T-cell (primary cell): Measurements from ENCODE around the gene APRT. TPM values are rescaled to one million over a fixed set of nuclear protein-coding genes. Genes with fewer than 3 reads are reported as not detected.

Source experiments
- ATAC-seq, 4 experiments: fragments of 200-7000 bp in 3 of 4; fragments of 150-1000 bp in 1 of 4; cut with Tn5 transposase; replicated peaks in 1 of 4; 1 replicate in 3 of 4; 2 replicates in 1 of 4; pipeline ENCODE4 v1.10.0; 2021; ENCODE audit warnings: moderate library complexity in 3 of 4, mild to moderate bottlenecking in 2 of 4, moderate number of reproducible peaks in 1 of 4
- CTCF ChIA-PET, 2 donors: fragments of 300-600 bp; sonication (Branson Sonifier 250); formaldehyde crosslinking; loops; one replicate each; lab custom pipeline; 2022; ENCODE audit warnings: antibody characterized with exemption in 2 of 2; lab: Charles Lee
- POLR2A ChIA-PET, 2 donors: fragments of 300-600 bp; sonication (Branson Sonifier 250); formaldehyde crosslinking; loops; one replicate each; lab custom pipeline; 2022; ENCODE audit warnings: antibody characterized with exemption in 2 of 2; lab: Charles Lee
- DNase-seq, 35 experiments: peaks; one replicate each; pipeline versions ENCODE4 v3.0.0 to v3.0.0-alpha.2; 2013 to 2023
- H3K27ac ChIP-seq: one replicate; pipeline ENCODE4 v1.5.1; 2013; ENCODE audit warnings: low read length
- H3K27me3 ChIP-seq, 2 experiments: replicated peaks in 1 of 2; 1 replicate in 1 of 2; 2 replicates in 1 of 2; pipeline versions ENCODE4 v1.6.1 to v1.7.0; 2013; ENCODE audit warnings: low read length in 1 of 2, mixed read lengths in 1 of 2; ENCODE audit not compliant: control insufficient read depth in 2 of 2, insufficient read depth in 2 of 2; ENCODE audit errors: extremely low read depth in 1 of 2
- H3K36me3 ChIP-seq, 2 donors: 1 replicate in 1 of 2; 2 replicates in 1 of 2; pipeline versions ENCODE4 v1.6.1 to v1.7.0; 2013; ENCODE audit warnings: low read length in 1 of 2; ENCODE audit not compliant: control insufficient read depth in 2 of 2, insufficient read depth in 1 of 2; ENCODE audit errors: extremely low read depth in 1 of 2
- H3K4me1 ChIP-seq, 2 experiments: 1 replicate in 1 of 2; 2 replicates in 1 of 2; pipeline versions ENCODE4 v1.6.1 to v1.7.0; 2013; ENCODE audit warnings: low read length in 2 of 2, mixed read lengths in 1 of 2; ENCODE audit not compliant: insufficient read depth in 2 of 2, control insufficient read depth in 1 of 2; ENCODE audit errors: extremely low read depth in 1 of 2
- H3K4me3 ChIP-seq, 2 donors: 1 replicate in 1 of 2; 2 replicates in 1 of 2; pipeline versions ENCODE4 v1.5.1 to v1.7.0; 2013; ENCODE audit warnings: mild to moderate bottlenecking in 2 of 2, low read length in 1 of 2, moderate library complexity in 1 of 2; ENCODE audit not compliant: control insufficient read depth in 1 of 2; ENCODE audit errors: extremely low read depth in 1 of 2
- H3K9me3 ChIP-seq: 2 replicates; pipeline ENCODE4 v1.7.0; 2013
- H3K27ac Mint-ChIP-seq, 2 donors: one replicate each; pipeline ENCODE4 v1.8.0; 2020 to 2021; ENCODE audit warnings: mild to moderate bottlenecking in 2 of 2, mixed read lengths in 2 of 2
- H3K27me3 Mint-ChIP-seq, 2 donors: one replicate each; pipeline ENCODE4 v1.8.0; 2021 to 2022; ENCODE audit warnings: mixed read lengths in 2 of 2
- H3K36me3 Mint-ChIP-seq: one replicate; pipeline ENCODE4 v1.8.0; 2021; ENCODE audit warnings: mixed read lengths
- H3K4me1 Mint-ChIP-seq, 3 donors: one replicate each; pipeline ENCODE4 v1.8.0; 2020 to 2022; ENCODE audit warnings: mixed read lengths in 3 of 3, mild to moderate bottlenecking in 1 of 3
- H3K4me3 Mint-ChIP-seq, 3 donors: one replicate each; pipeline ENCODE4 v1.8.0; 2020 to 2022; ENCODE audit warnings: mild to moderate bottlenecking in 3 of 3, mixed read lengths in 3 of 3, moderate library complexity in 3 of 3
- H3K9me3 Mint-ChIP-seq, 3 donors: one replicate each; pipeline ENCODE4 v1.8.0; 2020 to 2022; ENCODE audit warnings: mixed read lengths in 3 of 3
- WGBS: methylation state at CpG from one replicate; pipeline ENCODE4 v1.1.5; 2013; ENCODE audit warnings: missing lambda C conversion rate; ENCODE audit not compliant: insufficient coverage; 5-methylcytosine and 5-hydroxymethylcytosine counted together
- total RNA-seq, 35 experiments: library from RNA in 6 of 35; stranded (reverse) in 6 of 35; fragments of 120-200 nt in 1 of 35; gene quantifications; one replicate each; pipeline versions ENCODE4 v1.2.1 to v1.2.4 and lab custom pipeline; 2013 to 2026

APRT gene
- total RNA-seq, 5 donors from 2014 or later (not counting 1 experiment from before 2014, with no cell fraction given) = 166 to 245 (median 228) TPM

GRCh38 chr16:88809676-88810165 is 2.0 kb downstream of the APRT start:
- H3K9me3 ChIP-seq = no peaks in the 10 kb centered on the region
- H3K27me3 ChIP-seq = peaks cover 0 to 2% of the 10 kb centered on the region in 2 experiments
- peaks cover 12 to 25% (median 13%) of the 10 kb centered on the region in 3 donors for H3K4me1 Mint-ChIP-seq
- H3K27ac Mint-ChIP-seq = peak overlapping the region; percentile 39 to 48
- ChIA-PET CTCF (interaction anchor here in 1 of 2 donors (0.9 kb wide), 1 partner anchor 358 kb away, joined by 4 read pairs; no protein-coding TSS in a partner anchor), POLR2A (interaction anchor here in 1 of 2 donors (0.6 kb wide), 1 partner anchor 437 kb away, joined by 3 read pairs; no protein-coding TSS in a partner anchor)
- no peaks in the 10 kb centered on the region for H3K9me3 Mint-ChIP-seq
- H3K27me3 Mint-ChIP-seq = no peaks in the 10 kb centered on the region
- ATAC-seq (no peak), DNase-seq (no peak)
- no peaks in the 10 kb centered on the region for H3K36me3 Mint-ChIP-seq
- peaks cover 4 to 40% of the 10 kb centered on the region in 2 experiments for H3K4me1 ChIP-seq
- peaks cover 8 to 14% of the 10 kb centered on the region in 2 donors for H3K36me3 ChIP-seq
- H3K4me3 ChIP-seq = no peak overlapping the region
- 85% methylated on average over 6 of the region's 10 CpGs for whole genome bisulfite sequencing
- H3K4me3 Mint-ChIP-seq = peak overlapping the region; percentile 15 to 90 (median 86)
- no peak overlapping the region for H3K27ac ChIP-seq

- H3K27me3 Mint-ChIP-seq = no peaks in the 10 kb centered on the region
Observed at GRCh38 chr16:88809068-88809675, 2.6 kb downstream of the APRT start.

GRCh38 chr16:88807626-88808453 is 3.9 kb downstream of the APRT start:
- Histone ChIP-seq H3K9me3 (no peaks in the 10 kb centered on the region), H3K36me3 (peaks cover 8 to 14% of the 10 kb centered on the region in 2 donors), H3K27ac (no peak overlapping the region), H3K4me3 (no peak overlapping the region), H3K4me1 (peaks cover 4 to 50% of the 10 kb centered on the region in 2 experiments), H3K27me3 (peaks cover 0 to 6% of the 10 kb centered on the region in 2 experiments)
- DNase-seq (no peak), ATAC-seq (no peak)
- Mint-ChIP-seq H3K27me3 (no peaks in the 10 kb centered on the region), H3K27ac (no peak overlapping the region), H3K4me3 (peak overlapping the region in 1 of 3 donors; percentile 31), H3K9me3 (no peaks in the 10 kb centered on the region), H3K4me1 (peaks cover 12 to 25% (median 15%) of the 10 kb centered on the region in 3 donors), H3K36me3 (no peaks in the 10 kb centered on the region)
- ChIA-PET CTCF (no interaction called here), POLR2A (no interaction called here)
- 89% methylated on average over 23 of the region's 26 CpGs for WGBS

More at GRCh38 chr16:88809068-88809675, 2.6 kb downstream of the APRT start:
- H3K9me3 Mint-ChIP-seq = no peaks in the 10 kb centered on the region
- POLR2A ChIA-PET = no interaction called here
- no peaks in the 10 kb centered on the region for H3K9me3 ChIP-seq
- H3K27ac Mint-ChIP-seq = peak overlapping the region in 1 of 2 donors; percentile 58
- peaks cover 12 to 27% (median 14%) of the 10 kb centered on the region in 3 donors for H3K4me1 Mint-ChIP-seq
- no peak overlapping the region for H3K27ac ChIP-seq
- H3K4me3 ChIP-seq = no peak overlapping the region
- no peaks in the 10 kb centered on the region for H3K36me3 Mint-ChIP-seq
- CTCF ChIA-PET = no interaction called here
- H3K4me1 ChIP-seq = peaks cover 4 to 46% of the 10 kb centered on the region in 2 experiments
- peak overlapping the region; percentile 13 to 21 (median 15) for H3K4me3 Mint-ChIP-seq
- peaks cover 8 to 14% of the 10 kb centered on the region in 2 donors for H3K36me3 ChIP-seq
- ATAC-seq (no peak), DNase-seq (no peak)
- H3K27me3 ChIP-seq = peaks cover 0 to 5% of the 10 kb centered on the region in 2 experiments
- 82% methylated on average over 4 of the region's 10 CpGs for WGBS

GRCh38 chr16:88807142-88807625 is 4.5 kb downstream of the APRT start:
- no peak for ATAC-seq
- Histone ChIP-seq H3K4me1 (peaks cover 4 to 50% of the 10 kb centered on the region in 2 experiments), H3K27ac (no peak overlapping the region), H3K27me3 (peaks cover 0 to 6% of the 10 kb centered on the region in 2 experiments), H3K36me3 (peaks cover 8 to 14% of the 10 kb centered on the region in 2 donors), H3K4me3 (no peak overlapping the region), H3K9me3 (no peaks in the 10 kb centered on the region)
- Mint-ChIP-seq H3K27me3 (no peaks in the 10 kb centered on the region), H3K36me3 (no peaks in the 10 kb centered on the region), H3K4me1 (peaks cover 12 to 25% (median 15%) of the 10 kb centered on the region in 3 donors), H3K4me3 (peak overlapping the region in 1 of 3 donors; percentile 31), H3K27ac (no peak overlapping the region), H3K9me3 (no peaks in the 10 kb centered on the region)
- CTCF ChIA-PET = no interaction called here
- no peak for DNase-seq
- 94% methylated on average over 24 of the region's 24 CpGs for WGBS
- POLR2A ChIA-PET = interaction anchor here in 1 of 2 donors (0.5 kb wide), 1 partner anchor 40 kb away, joined by 3 read pairs; no protein-coding TSS in a partner anchor

- Histone ChIP-seq H3K36me3 (peaks cover 8 to 14% of the 10 kb centered on the region in 2 donors), H3K4me1 (peaks cover 4 to 56% of the 10 kb centered on the region in 2 experiments), H3K27ac (no peak overlapping the region), H3K9me3 (no peaks in the 10 kb centered on the region), H3K4me3 (no peak overlapping the region), H3K27me3 (peaks cover 0 to 6% of the 10 kb centered on the region in 2 experiments)
- Mint-ChIP-seq H3K4me3 (no peak overlapping the region), H3K27me3 (no peaks in the 10 kb centered on the region), H3K4me1 (peaks cover 12 to 26% (median 16%) of the 10 kb centered on the region in 3 donors), H3K27ac (no peak overlapping the region), H3K36me3 (no peaks in the 10 kb centered on the region), H3K9me3 (no peaks in the 10 kb centered on the region)
- DNase-seq = no peak
- ChIA-PET POLR2A (interaction anchor here in 1 of 2 donors (0.5 kb wide), 1 partner anchor 39 kb away, joined by 3 read pairs; no protein-coding TSS in a partner anchor), CTCF (interaction anchor here in 1 of 2 donors (0.6 kb wide), 2 partner anchors 143 to 434 kb away, joined by 4 to 8 read pairs; partner anchors contain the start of gene MVD)
- ATAC-seq = no peak
- WGBS = 98% methylated on average over 27 of the region's 27 CpGs
Observed at GRCh38 chr16:88806491-88807111, 5.1 kb downstream of the APRT start.
